Measurements from ENCODE around the gene CTDSP2. TPM values are rescaled to one million over a fixed set of nuclear protein-coding genes. Genes with fewer than 3 reads are reported as not detected.
"Not testable (repeated sequence)": the region's sequence is repeated elsewhere in the genome, so short reads cannot be mapped to it uniquely, and the experiment has no call there.

CTDSP2 gene
- total and polyA plus RNA-seq, 7 donors = 85.3 to 183 (median 122) TPM

DNA sequence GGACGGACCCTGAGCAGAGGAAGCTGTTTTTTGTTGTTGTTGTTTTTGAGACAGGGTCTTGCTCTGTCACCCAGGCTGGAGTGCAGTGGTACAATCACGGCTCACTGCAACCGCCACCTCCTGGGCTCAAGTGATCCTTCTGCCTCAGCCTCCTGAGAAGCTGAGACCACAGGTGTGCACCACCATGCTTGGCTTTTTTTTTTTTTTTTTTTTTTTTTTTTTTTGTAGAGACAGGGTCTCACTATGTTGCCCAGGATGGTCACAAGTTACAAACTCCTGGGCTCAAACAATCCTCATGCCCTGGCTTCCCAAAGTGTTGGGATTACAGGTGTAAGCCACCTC lies 28.6 kb downstream of the CTDSP2 start:
- H3K4me3 ChIP-seq; DNase-seq; H3K27me3 ChIP-seq; H3K9me3 ChIP-seq; intact Hi-C loops (cut with DNase I): not testable (repeated sequence)
- H3K36me3 ChIP-seq = peaks cover 11 to 46% (median 25%) of the 10 kb centered on the region in 4 donors
- H3K27ac ChIP-seq = peak overlapping the region; percentile 37 to 69 (median 58)
- H3K4me1 ChIP-seq = peaks cover 5 to 68% (median 39%) of the 10 kb centered on the region in 4 donors
- WGBS, 2 donors = 77 to 87% methylated on average over 3 of the region's 3 CpGs

DNA sequence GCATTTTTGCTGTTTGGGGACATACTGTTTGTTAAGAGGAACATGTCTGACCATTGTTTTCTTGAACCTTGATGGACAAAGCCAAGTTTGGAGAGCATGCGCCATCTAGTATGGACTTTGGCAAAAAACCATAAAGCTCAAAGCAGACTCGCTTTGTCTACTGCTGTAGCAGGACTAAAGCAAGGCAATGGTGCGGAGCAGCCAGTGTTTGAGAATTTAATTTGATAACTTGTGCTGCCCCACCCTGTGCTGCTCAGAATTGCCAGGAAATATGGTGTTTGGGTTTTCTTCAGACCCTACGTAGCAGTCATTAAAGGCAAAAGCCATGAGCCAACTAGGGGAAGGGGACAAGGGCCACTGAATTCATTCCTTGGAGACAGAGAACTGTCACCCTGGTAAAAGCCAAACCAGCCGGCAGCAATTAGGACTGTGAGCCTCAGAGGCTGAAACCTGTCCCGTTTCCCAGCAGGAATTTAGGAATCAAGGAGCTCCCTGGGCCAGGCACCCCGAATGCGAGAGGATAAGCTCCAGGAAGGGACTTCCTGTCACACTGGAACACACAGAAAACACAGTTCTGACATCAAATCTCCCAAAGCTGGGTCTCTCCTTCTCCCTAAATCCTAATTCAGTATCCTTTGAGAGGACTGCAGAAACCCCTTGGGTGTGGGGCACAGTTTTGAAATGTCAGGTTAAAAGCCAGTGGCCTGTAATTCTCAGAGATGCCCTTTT lies 29.1 kb downstream of the CTDSP2 start:
- peaks cover 6 to 43% (median 20%) of the 10 kb centered on the region in 4 donors for H3K36me3 ChIP-seq
- no peaks in the 10 kb centered on the region for H3K27me3 ChIP-seq
- H3K4me3 ChIP-seq = no peak overlapping the region
- DNase-seq = no peak
- 24 to 69% methylated on average over 8 of the region's 8 CpGs for WGBS, 2 donors
- H3K9me3 ChIP-seq = no peaks in the 10 kb centered on the region
- TF ChIP-seq, protein P1, sequence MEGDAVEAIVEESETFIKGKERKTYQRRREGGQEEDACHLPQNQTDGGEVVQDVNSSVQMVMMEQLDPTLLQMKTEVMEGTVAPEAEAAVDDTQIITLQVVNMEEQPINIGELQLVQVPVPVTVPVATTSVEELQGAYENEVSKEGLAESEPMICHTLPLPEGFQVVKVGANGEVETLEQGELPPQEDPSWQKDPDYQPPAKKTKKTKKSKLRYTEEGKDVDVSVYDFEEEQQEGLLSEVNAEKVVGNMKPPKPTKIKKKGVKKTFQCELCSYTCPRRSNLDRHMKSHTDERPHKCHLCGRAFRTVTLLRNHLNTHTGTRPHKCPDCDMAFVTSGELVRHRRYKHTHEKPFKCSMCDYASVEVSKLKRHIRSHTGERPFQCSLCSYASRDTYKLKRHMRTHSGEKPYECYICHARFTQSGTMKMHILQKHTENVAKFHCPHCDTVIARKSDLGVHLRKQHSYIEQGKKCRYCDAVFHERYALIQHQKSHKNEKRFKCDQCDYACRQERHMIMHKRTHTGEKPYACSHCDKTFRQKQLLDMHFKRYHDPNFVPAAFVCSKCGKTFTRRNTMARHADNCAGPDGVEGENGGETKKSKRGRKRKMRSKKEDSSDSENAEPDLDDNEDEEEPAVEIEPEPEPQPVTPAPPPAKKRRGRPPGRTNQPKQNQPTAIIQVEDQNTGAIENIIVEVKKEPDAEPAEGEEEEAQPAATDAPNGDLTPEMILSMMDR (IDR thresholded peaks at IDR 0.05) = no peak
- TF ChIP-seq POLR2AphosphoS5 (IDR thresholded peaks at IDR 0.05) = no peak
- no peak for TF ChIP-seq POLR2A (IDR thresholded peaks at IDR 0.05)
- TF ChIP-seq EP300 (IDR thresholded peaks at IDR 0.05) = no peak
- H3K4me1 ChIP-seq = peaks cover 5 to 65% (median 39%) of the 10 kb centered on the region in 4 donors
- intact Hi-C loops (cut with DNase I) = no loop called here
- peak overlapping the region; percentile 29 to 69 (median 42) for H3K27ac ChIP-seq

DNA sequence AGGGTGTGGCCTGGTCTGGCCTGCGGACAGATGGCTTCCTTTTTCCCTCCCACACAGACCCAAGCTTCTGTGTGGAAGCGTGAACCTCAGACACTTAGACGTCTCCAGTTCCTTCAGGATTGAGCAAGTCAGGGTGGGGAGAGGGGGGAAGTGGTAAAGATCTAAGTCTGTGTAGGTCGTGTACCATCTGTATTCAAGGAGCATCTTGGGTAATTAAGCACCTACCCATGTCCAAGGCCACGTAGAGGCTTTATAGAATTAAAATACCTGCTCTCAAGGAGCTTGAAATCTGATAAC lies 29.7 kb downstream of the CTDSP2 start:
- Histone ChIP-seq H3K9me3 (no peaks in the 10 kb centered on the region), H3K4me1 (peaks cover 5 to 65% (median 39%) of the 10 kb centered on the region in 4 donors), H3K27ac (peak overlapping the region; percentile 29 to 69 (median 42)), H3K27me3 (no peaks in the 10 kb centered on the region), H3K36me3 (peaks cover 0 to 40% (median 14%) of the 10 kb centered on the region in 4 donors), H3K4me3 (no peak overlapping the region)
- 37 to 39% methylated on average over 5 of the region's 5 CpGs for WGBS, 2 donors
- DNase-seq = peak; percentile 81
- TF ChIP-seq POLR2A (IDR thresholded peaks at IDR 0.05) (no peak), POLR2AphosphoS5 (IDR thresholded peaks at IDR 0.05) (peak in 1 of 4 donors; percentile 5)
- intact Hi-C loops (cut with DNase I) = no loop called here

DNA sequence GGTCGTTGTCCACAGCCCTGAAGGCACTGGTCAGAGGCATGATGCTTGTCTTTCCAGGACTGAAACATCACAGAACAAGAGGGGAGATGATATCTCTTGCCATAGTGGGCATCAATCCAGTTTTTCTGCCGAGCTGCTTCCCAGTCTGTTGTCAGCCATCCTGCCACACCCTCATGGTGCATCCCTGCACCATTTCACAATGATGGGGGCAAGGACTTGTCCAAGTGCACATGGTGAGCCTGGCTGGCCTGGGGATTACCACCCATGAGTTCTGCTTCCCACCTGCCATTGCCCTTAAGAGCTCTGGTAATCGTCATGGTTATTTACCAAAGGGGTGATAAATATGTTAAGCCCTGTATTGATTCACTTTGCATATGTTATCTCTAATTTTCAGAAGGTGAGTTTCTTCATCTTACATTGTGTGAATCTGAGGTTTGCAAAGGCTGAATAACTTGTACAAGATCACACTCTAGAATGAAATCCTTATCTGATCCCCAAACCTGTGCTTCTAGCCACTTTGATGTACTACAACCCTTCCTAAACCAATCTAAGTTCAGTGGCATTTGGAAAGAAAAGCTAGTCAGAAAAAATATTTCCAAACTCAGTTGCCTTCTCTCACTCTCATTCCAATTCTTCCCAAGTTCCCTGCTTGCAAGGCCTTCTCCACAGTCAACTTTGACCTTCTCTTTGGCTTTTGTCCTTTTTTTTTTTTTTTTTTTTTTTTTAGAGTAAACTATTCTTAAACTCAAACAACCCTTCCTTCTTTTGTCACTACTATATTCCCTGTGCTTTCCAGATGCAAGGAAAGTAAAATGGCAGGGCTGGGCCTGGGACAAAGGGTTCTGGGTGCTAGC lies 30.3 kb downstream of the CTDSP2 start:
- H3K4me1 ChIP-seq = peaks cover 5 to 62% (median 39%) of the 10 kb centered on the region in 4 donors
- peak in 1 of 4 donors; percentile 23 for TF ChIP-seq POLR2AphosphoS5 (IDR thresholded peaks at IDR 0.05)
- TF ChIP-seq POLR2A (IDR thresholded peaks at IDR 0.05) = no peak
- TF ChIP-seq, protein P1 (IDR thresholded peaks at IDR 0.05) = no peak
- TF ChIP-seq EP300 (IDR thresholded peaks at IDR 0.05) = no peak
- peaks cover 0 to 40% (median 8%) of the 10 kb centered on the region in 4 donors for H3K36me3 ChIP-seq
- no peak overlapping the region for H3K4me3 ChIP-seq
- H3K9me3 ChIP-seq = no peaks in the 10 kb centered on the region
- no peaks in the 10 kb centered on the region for H3K27me3 ChIP-seq
- WGBS, 2 donors = 31 to 69% methylated on average over 3 of the region's 3 CpGs
- intact Hi-C loops (cut with DNase I) = no loop called here
- DNase-seq = no peak
- H3K27ac ChIP-seq = peak overlapping the region in 2 of 4 donors; percentile 54 to 69

DNA sequence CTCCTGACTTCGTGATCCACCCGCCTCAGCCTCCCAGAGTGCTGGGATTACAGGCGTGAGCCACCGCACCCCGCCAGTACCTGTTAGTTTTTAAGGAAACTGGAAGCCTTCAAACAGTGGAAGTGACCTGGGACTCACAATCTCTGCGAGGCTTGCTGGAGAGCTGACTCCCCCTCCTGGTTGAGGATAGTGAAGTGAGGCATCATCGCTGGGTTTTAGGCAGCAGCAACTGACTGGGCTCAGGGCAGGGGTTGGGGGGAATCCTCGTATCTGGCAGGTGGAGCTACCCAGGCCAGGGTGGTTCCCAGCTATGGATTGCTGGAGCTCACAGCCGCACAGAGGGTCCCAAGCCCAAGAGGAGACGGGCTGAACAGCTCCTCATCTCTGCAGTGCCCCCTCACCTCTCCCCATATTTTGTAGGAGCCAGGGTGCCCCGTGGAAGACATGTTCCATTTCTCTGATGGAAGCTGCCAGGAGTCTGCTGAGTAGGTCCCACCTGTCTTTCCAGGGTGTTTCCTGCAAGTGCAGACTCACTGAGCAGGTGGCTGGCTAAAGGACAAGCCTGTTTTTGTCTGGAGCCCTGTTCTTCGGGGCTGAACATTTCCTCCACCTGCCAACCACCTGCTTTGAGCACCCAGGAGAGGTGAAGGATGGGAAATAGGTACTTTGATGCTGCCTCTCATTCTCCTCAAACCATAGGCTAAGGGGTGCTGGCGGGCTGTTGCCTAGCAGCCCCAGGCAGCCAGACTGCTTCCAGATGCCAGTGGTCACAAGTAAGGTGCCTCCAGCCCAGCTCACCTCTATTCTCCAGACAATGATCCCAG lies 31.1 kb downstream of the CTDSP2 start:
- Histone ChIP-seq H3K27me3 (no peaks in the 10 kb centered on the region), H3K36me3 (peaks cover 0 to 40% (median 2%) of the 10 kb centered on the region in 4 donors), H3K27ac (peak overlapping the region in 1 of 4 donors; percentile 54), H3K4me3 (no peak overlapping the region), H3K4me1 (peaks cover 5 to 61% (median 39%) of the 10 kb centered on the region in 4 donors), H3K9me3 (no peaks in the 10 kb centered on the region)
- intact Hi-C loops (cut with DNase I) = no loop called here
- WGBS, 2 donors = 76 to 83% methylated on average over 13 of the region's 13 CpGs
- no peak for DNase-seq
- TF ChIP-seq POLR2A (IDR thresholded peaks at IDR 0.05) (no peak), EP300 (IDR thresholded peaks at IDR 0.05) (no peak), POLR2AphosphoS5 (IDR thresholded peaks at IDR 0.05) (no peak)
- TF ChIP-seq, protein P1 (IDR thresholded peaks at IDR 0.05) = no peak

All from sigmoid colon (tissue), 7 donors.